ENCODE results near the gene RGS8.

RGS8 gene

GRCh38 chr1:182667848-182668505 is 16.4 kb downstream of the RGS8 start:
- TF ChIP-seq, protein P1, sequence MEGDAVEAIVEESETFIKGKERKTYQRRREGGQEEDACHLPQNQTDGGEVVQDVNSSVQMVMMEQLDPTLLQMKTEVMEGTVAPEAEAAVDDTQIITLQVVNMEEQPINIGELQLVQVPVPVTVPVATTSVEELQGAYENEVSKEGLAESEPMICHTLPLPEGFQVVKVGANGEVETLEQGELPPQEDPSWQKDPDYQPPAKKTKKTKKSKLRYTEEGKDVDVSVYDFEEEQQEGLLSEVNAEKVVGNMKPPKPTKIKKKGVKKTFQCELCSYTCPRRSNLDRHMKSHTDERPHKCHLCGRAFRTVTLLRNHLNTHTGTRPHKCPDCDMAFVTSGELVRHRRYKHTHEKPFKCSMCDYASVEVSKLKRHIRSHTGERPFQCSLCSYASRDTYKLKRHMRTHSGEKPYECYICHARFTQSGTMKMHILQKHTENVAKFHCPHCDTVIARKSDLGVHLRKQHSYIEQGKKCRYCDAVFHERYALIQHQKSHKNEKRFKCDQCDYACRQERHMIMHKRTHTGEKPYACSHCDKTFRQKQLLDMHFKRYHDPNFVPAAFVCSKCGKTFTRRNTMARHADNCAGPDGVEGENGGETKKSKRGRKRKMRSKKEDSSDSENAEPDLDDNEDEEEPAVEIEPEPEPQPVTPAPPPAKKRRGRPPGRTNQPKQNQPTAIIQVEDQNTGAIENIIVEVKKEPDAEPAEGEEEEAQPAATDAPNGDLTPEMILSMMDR (IDR thresholded peaks at IDR 0.05; ENCODE audit: control insufficient read depth, insufficient read depth, low read depth, low read length, missing control alignments) = no peak
- H3K4me3 ChIP-seq (ENCODE audit: control insufficient read depth, low read depth, low read length) = no peak overlapping the region
- DNase-seq (ENCODE audit: low read depth) = no peak

- H3K4me3 ChIP-seq (ENCODE audit: control insufficient read depth, low read depth, low read length) = no peak overlapping the region
- TF ChIP-seq, protein P1 (IDR thresholded peaks at IDR 0.05; ENCODE audit: control insufficient read depth, insufficient read depth, low read depth, low read length, missing control alignments) = no peak
- no peak for DNase-seq (ENCODE audit: low read depth)
Observed at GRCh38 chr1:182666706-182667105, 17.7 kb downstream of the RGS8 start.

DNA sequence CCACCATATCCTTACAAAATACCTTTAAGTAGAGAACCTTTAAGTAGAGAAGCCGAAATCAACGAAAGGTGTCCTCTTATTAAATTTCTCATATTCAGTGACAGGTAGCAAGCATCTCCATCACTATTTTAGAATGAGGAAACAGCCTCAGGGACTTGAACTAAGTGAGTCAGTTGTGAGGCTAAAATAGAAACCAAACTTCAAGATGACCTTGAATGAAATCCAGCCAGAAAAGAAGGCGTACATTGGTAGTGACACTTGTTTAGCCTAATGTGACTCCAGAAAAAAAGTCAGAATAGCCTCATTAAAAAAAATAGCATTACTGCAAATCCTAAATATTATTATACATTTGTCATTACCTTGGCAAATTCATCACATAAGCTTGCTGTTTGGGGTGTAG is 20.1 kb downstream of the RGS8 start:
- TF ChIP-seq, protein P1 (IDR thresholded peaks at IDR 0.05; ENCODE audit: control insufficient read depth, insufficient read depth, low read depth, low read length, missing control alignments) = no peak
- DNase-seq (ENCODE audit: low read depth) = no peak
- no peak overlapping the region for H3K4me3 ChIP-seq (ENCODE audit: control insufficient read depth, low read depth, low read length)

DNA sequence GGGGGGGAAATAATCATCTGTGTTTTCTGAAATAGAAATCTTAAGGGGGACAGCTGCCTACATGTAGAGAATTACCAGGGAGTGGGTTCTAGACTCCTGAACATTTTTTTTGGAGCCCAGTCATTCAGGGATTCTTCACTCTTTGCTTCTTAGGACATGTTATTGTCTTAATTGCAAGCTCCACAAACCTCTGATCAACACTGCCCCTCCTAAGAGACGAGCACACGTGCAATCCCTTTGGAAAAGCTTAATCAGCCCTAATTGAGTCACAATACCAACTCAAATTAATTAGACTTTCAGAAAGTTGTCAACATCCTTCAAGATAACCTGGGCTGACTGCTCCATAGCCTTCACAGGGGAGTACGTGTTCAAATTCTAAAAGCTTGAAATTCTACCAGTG is 21.4 kb downstream of the RGS8 start:
- TF ChIP-seq, protein P1 (IDR thresholded peaks at IDR 0.05; ENCODE audit: control insufficient read depth, insufficient read depth, low read depth, low read length, missing control alignments) = no peak
- no peak for DNase-seq (ENCODE audit: low read depth)
- H3K4me3 ChIP-seq (ENCODE audit: control insufficient read depth, low read depth, low read length) = no peak overlapping the region

DNA sequence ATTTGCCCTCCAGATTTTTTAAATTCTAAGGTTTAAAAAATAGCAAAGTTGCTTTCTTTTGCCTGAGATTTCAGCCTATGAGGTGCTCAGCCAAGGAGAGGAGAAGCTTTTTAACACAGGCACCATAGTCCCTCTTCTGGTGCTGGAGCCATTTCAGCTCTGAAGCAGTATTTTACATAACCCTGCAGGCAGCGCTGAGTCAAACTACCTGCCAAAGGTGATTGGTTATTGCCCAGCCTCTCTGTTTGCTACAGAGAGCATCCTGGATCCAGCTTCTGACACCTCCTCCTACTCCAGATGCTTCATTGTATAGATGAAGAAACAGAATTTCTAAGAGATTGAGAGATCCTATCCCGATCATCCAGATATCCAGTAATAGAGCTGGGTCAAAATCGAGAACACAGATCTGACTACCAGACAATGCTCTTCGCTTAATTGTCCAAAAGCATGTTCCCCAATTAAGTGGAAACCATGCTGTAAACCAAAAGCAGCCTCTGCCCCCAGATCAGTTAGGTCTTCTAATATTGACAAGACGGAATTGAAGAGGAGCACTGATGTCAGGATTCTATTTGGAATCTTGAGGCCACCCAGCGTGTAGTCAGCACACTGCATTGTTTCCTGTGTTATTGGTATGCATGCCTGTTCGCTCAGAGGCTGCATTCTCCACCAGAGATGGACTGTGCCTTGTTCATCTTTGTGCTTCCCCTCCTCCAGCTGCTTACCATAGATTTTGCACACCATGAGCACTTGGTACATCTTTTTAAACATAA is 22.1 kb downstream of the RGS8 start:
- H3K4me3 ChIP-seq (ENCODE audit: control insufficient read depth, low read depth, low read length) = no peak overlapping the region
- DNase-seq (ENCODE audit: low read depth) = no peak
- TF ChIP-seq, protein P1 (IDR thresholded peaks at IDR 0.05; ENCODE audit: control insufficient read depth, insufficient read depth, low read depth, low read length, missing control alignments) = no peak

DNA sequence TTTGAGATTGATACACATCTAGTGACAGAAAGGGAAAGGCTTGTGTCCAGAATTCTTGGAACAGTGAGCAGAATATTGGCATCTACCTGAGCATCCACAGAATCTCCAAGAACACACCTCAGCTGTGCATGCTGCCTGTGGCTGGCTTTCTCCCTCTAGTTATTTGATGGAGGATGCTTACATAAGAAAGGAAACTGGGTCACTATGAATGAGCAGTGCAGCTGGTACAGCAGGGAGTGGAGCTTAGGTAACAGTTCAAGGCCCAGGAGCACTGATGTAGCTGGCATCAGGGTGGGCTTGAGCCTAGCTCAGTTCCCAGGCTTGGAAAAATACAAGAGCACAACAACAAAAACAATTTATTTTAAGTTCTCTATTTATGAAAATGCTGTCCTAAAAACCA is 26.3 kb downstream of the RGS8 start:
- no peak for DNase-seq (ENCODE audit: low read depth)
- TF ChIP-seq, protein P1 (IDR thresholded peaks at IDR 0.05; ENCODE audit: control insufficient read depth, insufficient read depth, low read depth, low read length, missing control alignments) = no peak
- no peak overlapping the region for H3K4me3 ChIP-seq (ENCODE audit: control insufficient read depth, low read depth, low read length)

Measured in AG09309 (cell line).